ENCODE measurements around the gene TMEM109. TPM values are rescaled to one million over a fixed set of nuclear protein-coding genes. Genes with fewer than 3 reads are reported as not detected.

Gene TMEM109
- 103 to 128 TPM (median 121 TPM) in 5 replicates for total RNA-seq (2022; extraction: Qiagen RNA extraction)

DNA sequence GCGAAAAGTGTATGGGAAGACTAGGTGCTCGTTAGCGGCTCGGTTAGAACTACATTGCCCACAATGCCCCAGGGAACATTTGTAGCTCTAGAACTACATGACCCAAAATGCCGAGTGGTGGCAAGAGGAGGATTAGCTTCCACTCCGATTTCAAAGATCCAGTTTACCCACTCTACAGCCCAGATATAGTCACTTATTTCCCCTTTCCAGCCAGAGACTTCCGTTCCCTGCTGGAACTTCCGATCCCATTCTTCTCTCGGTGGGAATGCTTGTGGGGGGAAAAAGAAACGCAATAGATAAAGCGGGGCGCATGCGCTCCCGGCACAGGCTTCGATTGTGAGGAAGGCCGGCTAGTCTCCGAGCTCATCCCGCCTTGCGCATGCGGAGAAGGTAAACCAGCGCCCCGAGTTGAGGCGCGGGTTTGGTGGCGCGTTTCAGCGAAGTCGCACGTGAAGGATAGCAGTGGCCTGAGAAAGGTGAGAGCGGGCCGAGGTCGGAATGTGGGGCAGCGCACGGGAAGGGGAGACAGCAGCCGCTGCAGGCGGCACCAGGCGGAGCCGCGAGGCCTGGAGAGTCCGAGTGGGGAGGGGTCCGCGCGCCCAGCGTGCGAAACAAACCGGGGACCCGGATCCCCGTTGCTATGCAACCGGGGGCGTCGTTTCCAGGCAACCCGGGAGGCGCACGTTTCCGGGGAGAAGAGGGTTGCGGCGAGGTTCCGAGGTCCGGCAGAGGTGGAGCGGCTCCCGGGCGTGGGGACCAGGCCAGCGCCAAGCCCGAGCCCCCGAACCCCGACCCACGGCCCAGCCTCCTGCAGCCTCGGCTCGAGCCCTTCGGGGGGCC lies at the start of gene TMEM109:
Gene TMEM109, plus strand, starts transcription at position 366 of the 840 bp plus-strand sequence. CDS start 5,536 bp downstream, outside the sequence.

GRCh38 chr11:60866911-60867870 lies 46.8 kb upstream of the TMEM109 start, which contains the start of gene ZP1:
Gene ZP1 (plus strand): TSS chr11:60867542. CDS start chr11:60867562, 20 bp downstream.

GRCh38 chr11:60906132-60906972 lies 7.6 kb upstream of the TMEM109 start, which contains the start of gene PRPF19:
Gene PRPF19 (minus strand): TSS chr11:60906585. CDS start chr11:60906382, 203 bp downstream.

DNA sequence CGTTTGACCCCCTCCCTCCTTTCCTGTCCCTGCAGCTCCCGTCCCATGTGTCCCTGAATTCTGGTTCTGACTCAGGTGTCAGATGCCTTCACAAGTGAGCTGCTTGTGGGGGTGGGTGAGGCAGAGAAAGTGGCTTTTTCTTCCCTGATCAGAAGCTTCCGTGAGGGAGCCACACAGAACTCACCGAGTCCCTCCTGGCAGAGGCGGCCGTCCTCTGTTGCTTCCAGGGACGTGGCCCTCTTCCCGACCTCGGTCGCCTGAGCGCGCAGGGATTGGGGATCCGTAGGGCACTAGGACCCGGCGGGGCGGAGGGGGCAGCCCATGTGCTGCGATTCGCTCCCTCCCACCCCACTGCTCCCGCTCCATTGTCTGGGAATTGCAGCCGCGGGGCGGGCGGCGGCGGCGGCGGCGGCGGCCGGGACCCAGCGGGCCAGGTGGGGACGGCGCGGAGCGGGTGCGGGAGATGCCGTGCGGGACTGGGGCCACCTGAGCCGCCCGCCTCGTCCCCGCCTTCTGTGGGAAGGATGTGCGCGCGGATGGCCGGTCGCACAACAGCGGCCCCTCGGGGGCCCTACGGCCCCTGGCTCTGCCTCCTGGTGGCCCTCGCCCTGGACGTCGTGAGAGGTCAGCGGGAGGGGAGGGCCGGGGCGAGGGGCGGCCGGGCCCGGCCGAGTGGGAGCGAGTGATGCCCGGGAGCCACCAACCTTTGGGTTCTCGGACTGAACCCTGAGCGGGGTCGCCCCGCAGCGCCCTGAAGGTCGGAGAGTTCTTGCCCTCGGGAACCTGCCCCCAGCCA lies 10.3 kb downstream of the TMEM109 start, which contains the start of gene TMEM132A:
Gene TMEM132A, plus strand, starts transcription at position 351 of the 796 bp plus-strand sequence. Its CDS starts 174 bp downstream, at position 525.

GRCh38 chr11:60951904-60952741 lies 38.2 kb downstream of the TMEM109 start, which contains the start of gene SLC15A3:
Gene SLC15A3 (minus strand): TSS chr11:60952176. CDS start chr11:60951551, 625 bp downstream.

DNA sequence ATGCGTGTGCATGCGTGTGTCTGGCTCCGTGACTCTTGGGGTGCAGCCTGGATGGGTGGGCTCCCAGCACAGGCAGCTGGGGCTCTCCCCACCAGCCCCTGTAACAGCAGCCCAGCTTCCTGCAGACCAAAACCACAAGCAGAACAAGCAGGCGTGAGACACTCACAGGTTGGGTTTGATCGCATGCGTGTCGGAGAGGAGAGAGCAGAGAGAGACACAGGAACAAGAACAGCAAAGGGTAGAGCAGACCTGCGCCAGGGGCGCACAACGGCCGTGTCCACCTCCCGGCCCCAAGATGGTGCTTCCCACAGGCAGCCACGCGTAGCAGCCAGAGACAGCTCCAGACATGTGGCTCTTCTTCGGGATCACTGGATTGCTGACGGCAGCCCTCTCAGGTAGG lies 57.6 kb downstream of the TMEM109 start, which contains the start of gene CD6:
Gene CD6, plus strand, starts transcription at position 161 of the 400 bp plus-strand sequence. Its CDS starts 186 bp downstream, at position 347.

Other genes with a start within 250 kb of the TMEM109 start
- not detected in 5 replicates for gene MS4A8, start 214.5 kb upstream of the TMEM109 start, total RNA-seq (2022; extraction: Qiagen RNA extraction)
- not detected in 5 replicates for gene MS4A18, start 189.4 kb upstream of the TMEM109 start, total RNA-seq (2022; extraction: Qiagen RNA extraction)
- not detected in 5 replicates for gene MS4A15, start 157.3 kb upstream of the TMEM109 start, total RNA-seq (2022; extraction: Qiagen RNA extraction)
- gene MS4A10, start 128.8 kb upstream of the TMEM109 start, total RNA-seq (2022; extraction: Qiagen RNA extraction): not detected in 5 replicates
- 85.4 to 107 TPM (median 94.9 TPM) in 5 replicates for gene CCDC86, start 72.0 kb upstream of the TMEM109 start, total RNA-seq (2022; extraction: Qiagen RNA extraction)
- 0.05 to 0.10 TPM (median 0.08 TPM) in 4 of 5 replicates, not detected in the other for gene PTGDR2, start 58.2 kb upstream of the TMEM109 start, total RNA-seq (2022; extraction: Qiagen RNA extraction)
- 0.22 to 0.36 TPM (median 0.24 TPM) in 3 of 5 replicates, not detected in the others for gene ZP1, start 46.6 kb upstream of the TMEM109 start, total RNA-seq (2022; extraction: Qiagen RNA extraction)
- 153 to 189 TPM (median 179 TPM) in 5 replicates for gene PRPF19, start 7.6 kb upstream of the TMEM109 start, total RNA-seq (2022; extraction: Qiagen RNA extraction)
- 91.4 to 146 TPM (median 134 TPM) in 5 replicates for gene TMEM132A, start 10.3 kb downstream of the TMEM109 start, total RNA-seq (2022; extraction: Qiagen RNA extraction)
- gene SLC15A3, start 38.0 kb downstream of the TMEM109 start, total RNA-seq (2022; extraction: Qiagen RNA extraction): not detected in 5 replicates
- gene CD6, start 57.5 kb downstream of the TMEM109 start, total RNA-seq (2022; extraction: Qiagen RNA extraction): 0.08 to 0.18 TPM (median 0.15 TPM) in 4 of 5 replicates, not detected in the other
- not detected in 5 replicates for gene CD5, start 188.3 kb downstream of the TMEM109 start, total RNA-seq (2022; extraction: Qiagen RNA extraction)
- 15.6 to 17.5 TPM (median 17.0 TPM) in 5 replicates for gene VPS37C, start 247.3 kb downstream of the TMEM109 start, total RNA-seq (2022; extraction: Qiagen RNA extraction)

All from A549 treated with Mapracorat at 1 μM for 4 hours (cell line).